K562 treated with DMSO at 1 percent for 48 hours (cell line): ENCODE measurements around the gene SNAPC1. TPM values are rescaled to one million over a fixed set of nuclear protein-coding genes. Genes with fewer than 3 reads are reported as not detected.

Experiments
- total RNA-seq: library from RNA; unstranded; fragments of 300-600 nt; gene quantifications from 2 replicates; pipeline ENCODE4 v1.2.3, GENCODE V29; 2022; ENCODE audit warnings: low replicate concordance; ENCODE audit errors: extremely low read depth

SNAPC1 gene
- total RNA-seq = not detected in 2 replicates

DNA sequence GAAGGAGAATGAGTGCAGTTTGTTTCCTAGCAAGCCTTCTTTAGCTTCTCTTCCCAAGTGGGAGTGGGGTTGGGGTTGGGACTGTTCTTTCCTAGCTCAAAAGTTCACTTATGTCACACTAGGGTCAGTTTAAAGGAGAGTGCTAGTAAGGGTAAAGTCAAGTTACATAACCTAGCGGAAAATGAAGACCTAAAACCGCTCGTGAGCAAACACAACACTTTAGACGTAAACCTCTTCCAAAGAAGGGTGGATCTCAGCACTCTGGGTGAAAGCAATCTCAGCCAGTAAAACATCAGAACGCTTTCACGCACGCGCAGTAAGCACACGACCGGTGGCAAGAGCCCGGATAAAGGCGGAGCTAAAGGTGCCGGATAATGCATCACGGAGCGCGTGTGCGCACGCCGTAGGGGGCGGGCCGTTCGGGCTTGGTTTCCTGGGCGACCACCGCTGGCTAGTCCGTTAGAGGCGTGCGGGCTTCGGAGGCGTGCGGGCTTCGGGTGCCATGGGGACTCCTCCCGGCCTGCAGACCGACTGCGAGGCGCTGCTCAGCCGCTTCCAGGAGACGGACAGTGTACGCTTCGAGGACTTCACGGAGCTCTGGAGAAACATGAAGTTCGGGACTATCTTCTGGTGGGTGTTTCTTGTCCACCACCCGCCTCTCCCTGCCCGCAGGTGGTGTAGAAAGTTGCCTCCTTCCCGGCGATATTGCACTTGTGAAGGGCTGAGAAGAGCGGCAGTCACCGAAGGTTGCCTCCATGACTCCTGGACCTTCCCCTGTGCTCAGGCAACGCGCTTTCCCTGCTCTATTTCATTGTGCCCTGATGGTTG is at the start of gene SNAPC1:
TSS of gene SNAPC1 (plus strand) at position 462 of the 828 bp plus-strand sequence. CDS start at position 503, 41 bp downstream.

GRCh38 chr14:61812347-61813095 is 50.3 kb downstream of the SNAPC1 start, which contains the start of gene SYT16:
SYT16 (plus strand) TSS chr14:61812703.

Other genes with a start within 250 kb of the SNAPC1 start
- gene HIF1A, start 66.9 kb upstream of the SNAPC1 start, total RNA-seq = not detected in 2 replicates
- not detected in 2 replicates for gene SYT16, start 50.3 kb downstream of the SNAPC1 start, total RNA-seq